GM12874 (cell line): ENCODE data around the gene STEAP2.

Experiments used
- TF ChIP-seq, protein P1 (sequence below): IDR thresholded peaks from 2 replicates; pipeline ENCODE4 v1.5.1; 2011; ENCODE audit warnings: low read depth, mild to moderate bottlenecking, control low read depth, low read length, moderate library complexity; ENCODE audit not compliant: insufficient read depth

Gene STEAP2

GRCh38 chr7:90225601-90226000 is 14.1 kb downstream of the STEAP2 start:
- TF ChIP-seq, protein P1, sequence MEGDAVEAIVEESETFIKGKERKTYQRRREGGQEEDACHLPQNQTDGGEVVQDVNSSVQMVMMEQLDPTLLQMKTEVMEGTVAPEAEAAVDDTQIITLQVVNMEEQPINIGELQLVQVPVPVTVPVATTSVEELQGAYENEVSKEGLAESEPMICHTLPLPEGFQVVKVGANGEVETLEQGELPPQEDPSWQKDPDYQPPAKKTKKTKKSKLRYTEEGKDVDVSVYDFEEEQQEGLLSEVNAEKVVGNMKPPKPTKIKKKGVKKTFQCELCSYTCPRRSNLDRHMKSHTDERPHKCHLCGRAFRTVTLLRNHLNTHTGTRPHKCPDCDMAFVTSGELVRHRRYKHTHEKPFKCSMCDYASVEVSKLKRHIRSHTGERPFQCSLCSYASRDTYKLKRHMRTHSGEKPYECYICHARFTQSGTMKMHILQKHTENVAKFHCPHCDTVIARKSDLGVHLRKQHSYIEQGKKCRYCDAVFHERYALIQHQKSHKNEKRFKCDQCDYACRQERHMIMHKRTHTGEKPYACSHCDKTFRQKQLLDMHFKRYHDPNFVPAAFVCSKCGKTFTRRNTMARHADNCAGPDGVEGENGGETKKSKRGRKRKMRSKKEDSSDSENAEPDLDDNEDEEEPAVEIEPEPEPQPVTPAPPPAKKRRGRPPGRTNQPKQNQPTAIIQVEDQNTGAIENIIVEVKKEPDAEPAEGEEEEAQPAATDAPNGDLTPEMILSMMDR: no peak

GRCh38 chr7:90227259-90227658 is 15.7 kb downstream of the STEAP2 start:
- TF ChIP-seq, protein P1: no peak

- TF ChIP-seq, protein P1: no peak
Measured at GRCh38 chr7:90229682-90230081, 18.1 kb downstream of the STEAP2 start.

DNA sequence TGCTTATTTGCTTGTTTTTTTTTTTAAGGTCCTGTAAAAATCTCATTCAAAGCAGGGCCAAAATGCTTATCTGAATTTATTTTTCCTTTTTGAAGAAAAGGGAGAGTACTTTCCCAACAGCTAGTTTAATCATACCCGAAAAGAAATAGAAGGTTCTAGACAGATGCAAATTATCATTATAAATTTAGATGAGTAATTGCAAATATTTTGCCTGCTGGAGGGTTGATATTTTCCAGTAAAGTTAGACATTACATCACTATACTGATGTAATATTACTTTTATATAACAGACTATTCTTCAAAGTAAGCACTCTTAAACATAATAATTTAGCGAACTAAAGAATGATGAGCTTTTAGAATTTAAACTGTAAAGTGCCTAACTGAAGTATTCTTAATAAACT is 19.3 kb downstream of the STEAP2 start:
- TF ChIP-seq, protein P1: no peak

DNA sequence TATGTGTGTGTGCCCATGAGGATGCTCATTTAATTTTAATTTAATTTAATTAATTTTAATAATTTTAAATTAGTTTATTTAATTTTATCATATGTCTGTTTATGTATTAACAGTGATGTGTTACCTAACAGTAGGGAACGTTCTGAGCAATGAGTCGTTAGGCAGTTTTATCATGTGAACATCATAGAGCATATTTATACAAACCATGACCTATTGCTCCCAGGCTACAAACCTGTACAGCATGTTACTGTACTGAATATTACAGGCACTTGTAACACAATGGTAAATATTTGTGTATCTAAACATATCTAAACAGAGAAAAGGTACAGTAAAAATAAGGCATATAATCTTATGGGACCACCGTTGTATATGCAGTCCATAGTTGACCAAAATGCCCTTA is 19.8 kb downstream of the STEAP2 start:
- TF ChIP-seq, protein P1: no peak

- TF ChIP-seq, protein P1: no peak
Measured at GRCh38 chr7:90232430-90232829, 20.9 kb downstream of the STEAP2 start.

- TF ChIP-seq, protein P1: no peak
Measured at GRCh38 chr7:90233569-90233968, 22.0 kb downstream of the STEAP2 start.
